Fibroblast of the conjunctiva (primary cell): ENCODE data around the gene SLC5A10.

Source experiments
- DNase-seq: peaks from one replicate; pipeline ENCODE4 v3.0.0-alpha.2; 2010; ENCODE audit warnings: low read depth

SLC5A10 gene

DNA sequence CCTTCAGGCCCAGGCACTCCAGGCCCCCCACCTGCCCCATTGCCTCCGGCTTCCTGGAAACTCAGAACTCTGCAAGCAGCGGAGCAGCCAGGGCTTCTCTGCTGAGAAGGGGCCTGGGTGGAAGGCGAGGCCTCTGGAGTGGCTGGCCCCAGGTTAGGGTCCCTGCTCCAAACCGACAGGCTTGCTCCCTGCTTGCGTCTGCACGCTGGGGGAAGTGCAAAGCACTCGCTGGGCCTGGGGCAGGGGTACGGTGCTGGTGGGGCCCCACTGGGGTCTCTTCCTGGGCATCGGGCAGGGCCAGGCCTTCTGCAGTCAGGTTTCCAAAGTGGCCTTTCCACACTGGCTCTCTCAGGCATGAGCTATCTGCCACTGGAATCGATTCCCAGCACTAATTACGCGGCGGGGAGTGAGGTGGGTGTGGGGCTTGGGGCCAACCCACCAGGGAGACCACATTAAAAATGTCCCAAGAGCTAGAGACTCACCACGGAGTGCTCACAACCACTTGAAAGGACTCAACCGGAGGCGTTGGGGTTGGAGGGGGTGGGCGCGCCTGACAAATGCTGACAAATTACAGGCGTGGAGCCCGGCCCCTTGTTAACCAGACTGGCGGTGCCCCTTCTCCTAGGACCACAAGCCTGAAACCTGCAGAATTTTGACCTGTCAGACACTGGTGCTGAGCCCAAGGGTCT, 34.7 kb downstream of the SLC5A10 start:
- DNase-seq: no peak

- DNase-seq: no peak
Measured at GRCh38 chr17:18987230-18987610, 35.3 kb downstream of the SLC5A10 start.

DNA sequence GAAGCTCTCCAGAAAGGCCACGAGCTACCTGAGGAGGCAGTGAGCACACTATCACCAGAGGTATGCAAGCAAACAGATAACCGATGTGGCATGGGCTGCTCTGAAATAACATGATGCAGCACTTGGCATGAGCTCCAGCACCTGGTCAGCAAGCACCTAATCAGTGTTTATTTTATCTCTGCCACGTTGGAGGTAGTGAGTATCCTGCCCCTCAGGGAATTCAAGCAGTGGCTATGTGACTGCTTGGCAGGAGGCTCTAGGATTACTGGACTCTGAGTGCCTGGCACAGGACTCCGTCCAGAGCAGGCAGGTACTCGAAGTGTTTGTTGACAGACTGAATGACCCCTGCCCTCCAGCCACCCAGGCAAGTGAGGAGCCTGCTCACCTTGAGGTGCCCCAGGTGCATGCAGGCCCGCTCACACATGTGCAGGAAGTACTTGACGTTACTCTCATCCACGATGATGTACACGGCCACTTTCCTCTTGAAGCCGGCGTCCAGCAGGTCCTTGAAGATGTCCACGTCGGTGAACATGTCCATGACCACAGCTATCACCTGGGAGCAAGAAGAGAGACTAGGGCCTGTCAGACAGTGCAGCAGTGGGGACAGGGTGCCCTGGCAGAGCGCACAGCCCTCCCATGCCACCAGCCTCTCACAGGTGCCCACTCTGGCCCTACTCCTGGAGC, 36.0 kb downstream of the SLC5A10 start:
- no peak for DNase-seq

DNA sequence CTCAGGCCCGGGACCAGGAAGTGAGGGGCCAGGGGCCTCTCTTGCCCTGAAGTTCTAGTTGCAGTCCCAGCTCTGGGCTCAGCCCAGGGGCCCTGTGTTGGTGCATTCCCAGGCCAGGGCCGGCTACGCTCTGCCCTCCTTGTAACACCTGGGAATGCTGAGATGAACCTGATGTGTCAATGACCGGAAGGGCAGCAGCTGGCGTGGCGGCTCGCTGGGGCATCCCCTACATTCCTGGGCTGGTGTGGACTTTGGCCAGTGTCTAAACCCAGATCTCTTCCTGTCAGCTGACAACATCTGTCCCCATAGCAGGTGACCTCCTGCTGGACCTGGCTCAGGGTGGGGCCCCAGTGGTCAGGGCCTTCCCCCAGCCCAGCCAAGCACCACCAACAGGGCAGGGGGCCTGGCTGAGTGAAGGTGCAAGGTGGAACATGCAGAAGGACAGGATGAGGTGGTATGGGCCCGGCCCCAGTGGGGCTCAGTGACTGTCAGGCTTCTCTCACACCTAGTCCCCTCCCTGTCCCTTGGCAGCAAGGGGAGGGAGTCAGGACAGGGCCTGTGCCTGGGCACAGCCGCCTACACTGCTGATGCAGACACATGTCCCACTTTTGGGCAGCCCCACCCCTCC, 36.7 kb downstream of the SLC5A10 start:
- no peak for DNase-seq

GRCh38 chr17:18990331-18990730, 38.4 kb downstream of the SLC5A10 start:
- no peak for DNase-seq

GRCh38 chr17:18991531-18992315, 39.8 kb downstream of the SLC5A10 start:
- no peak for DNase-seq

DNA sequence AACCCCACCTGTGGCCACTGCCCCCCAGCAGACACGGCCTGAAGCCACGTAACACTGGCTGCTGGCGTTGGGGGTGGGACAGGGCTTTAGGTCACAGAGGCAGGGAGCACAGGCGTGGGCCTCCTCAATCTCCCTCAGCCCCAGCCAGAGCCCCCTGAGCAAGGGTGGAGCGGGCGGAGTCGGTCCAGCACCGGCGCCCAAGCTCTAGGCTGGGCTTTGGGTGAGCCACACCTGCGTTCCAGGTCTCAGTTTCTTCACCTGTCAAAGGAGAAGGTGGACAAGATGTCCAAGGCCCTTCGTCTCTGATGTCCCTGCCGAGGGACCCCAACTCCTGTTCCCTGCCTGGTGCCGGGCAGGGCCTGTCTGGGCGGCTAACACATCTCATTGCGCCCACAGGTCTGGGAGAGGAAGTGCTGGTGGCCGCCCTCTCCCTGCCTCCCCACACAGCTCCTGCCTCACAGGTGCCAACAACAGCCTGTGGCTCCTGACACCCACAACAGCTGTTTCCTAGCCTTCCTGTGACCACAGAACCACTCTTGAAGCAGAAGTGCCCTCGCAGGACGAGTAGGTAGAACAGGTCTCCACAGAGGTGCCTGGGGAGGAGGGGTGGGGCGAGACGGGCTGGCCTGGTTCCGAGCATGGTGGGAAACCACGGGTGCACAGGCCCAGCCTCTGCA, 40.6 kb downstream of the SLC5A10 start:
- no peak for DNase-seq

GRCh38 chr17:18993905-18994526, 42.1 kb downstream of the SLC5A10 start:
- no peak for DNase-seq

- no peak for DNase-seq
Measured at GRCh38 chr17:18994631-18995030, 42.7 kb downstream of the SLC5A10 start.

DNA sequence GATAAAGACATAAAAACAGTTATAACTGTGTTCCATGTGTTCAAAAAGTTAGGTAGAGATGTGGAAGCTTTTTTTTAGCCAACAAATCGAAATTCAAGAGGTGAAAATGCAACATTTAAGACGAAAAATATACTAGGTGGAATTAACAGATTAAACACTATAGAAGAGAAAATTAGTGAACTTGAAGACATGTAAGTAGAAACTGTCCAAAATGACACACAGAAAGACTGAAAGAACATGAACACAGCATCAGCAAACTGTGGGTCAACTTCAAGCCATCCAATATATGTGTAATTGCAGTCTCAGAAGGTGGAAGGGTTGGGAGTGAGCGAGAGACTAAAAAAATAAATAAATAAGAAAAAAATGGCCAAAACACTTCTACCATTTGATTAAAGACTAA, 43.3 kb downstream of the SLC5A10 start:
- DNase-seq: no peak

DNA sequence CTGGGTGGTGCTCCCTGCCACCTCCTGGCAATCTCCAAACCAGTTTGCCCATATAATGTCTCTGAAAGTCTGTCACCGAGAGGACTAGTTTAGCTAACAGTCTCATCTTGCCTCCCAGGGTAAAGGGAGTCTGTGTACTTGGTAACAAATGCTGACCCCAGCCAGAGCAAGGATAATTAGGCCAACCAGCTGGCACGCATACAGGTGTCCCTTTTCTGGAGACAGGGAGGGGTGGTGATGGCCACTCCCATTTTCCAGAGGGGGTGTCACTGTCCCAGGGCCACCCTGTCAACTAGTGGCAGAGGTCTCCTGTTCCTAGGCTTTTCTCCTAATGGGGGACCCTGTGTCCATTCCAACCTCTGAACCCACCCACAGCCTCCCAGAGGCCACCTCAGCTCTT, 44.5 kb downstream of the SLC5A10 start:
- DNase-seq: no peak

GRCh38 chr17:18997650-18998196, 45.8 kb downstream of the SLC5A10 start:
- DNase-seq: no peak

DNA sequence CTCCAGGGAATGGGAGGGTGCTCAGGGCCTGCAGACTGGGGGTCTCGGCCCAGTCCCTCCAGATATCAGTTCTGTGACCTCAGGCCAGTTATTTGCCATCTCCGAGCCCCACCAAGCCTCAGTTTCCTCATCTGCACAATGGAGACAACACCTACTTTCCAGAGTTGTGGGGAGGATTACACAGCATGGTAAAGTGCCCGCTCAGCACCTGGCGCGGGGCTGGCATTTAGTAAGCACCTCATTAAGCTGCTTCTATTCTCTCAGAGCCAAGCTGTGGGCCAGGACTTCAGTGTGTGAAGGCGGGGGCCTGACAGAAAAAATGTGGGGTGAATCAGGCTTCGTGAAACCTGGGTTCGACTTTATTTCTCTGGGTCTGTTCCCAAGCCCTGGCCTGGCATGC, 47.4 kb downstream of the SLC5A10 start:
- DNase-seq: no peak

- no peak for DNase-seq
Measured at GRCh38 chr17:18999911-19000310, 47.9 kb downstream of the SLC5A10 start.

DNA sequence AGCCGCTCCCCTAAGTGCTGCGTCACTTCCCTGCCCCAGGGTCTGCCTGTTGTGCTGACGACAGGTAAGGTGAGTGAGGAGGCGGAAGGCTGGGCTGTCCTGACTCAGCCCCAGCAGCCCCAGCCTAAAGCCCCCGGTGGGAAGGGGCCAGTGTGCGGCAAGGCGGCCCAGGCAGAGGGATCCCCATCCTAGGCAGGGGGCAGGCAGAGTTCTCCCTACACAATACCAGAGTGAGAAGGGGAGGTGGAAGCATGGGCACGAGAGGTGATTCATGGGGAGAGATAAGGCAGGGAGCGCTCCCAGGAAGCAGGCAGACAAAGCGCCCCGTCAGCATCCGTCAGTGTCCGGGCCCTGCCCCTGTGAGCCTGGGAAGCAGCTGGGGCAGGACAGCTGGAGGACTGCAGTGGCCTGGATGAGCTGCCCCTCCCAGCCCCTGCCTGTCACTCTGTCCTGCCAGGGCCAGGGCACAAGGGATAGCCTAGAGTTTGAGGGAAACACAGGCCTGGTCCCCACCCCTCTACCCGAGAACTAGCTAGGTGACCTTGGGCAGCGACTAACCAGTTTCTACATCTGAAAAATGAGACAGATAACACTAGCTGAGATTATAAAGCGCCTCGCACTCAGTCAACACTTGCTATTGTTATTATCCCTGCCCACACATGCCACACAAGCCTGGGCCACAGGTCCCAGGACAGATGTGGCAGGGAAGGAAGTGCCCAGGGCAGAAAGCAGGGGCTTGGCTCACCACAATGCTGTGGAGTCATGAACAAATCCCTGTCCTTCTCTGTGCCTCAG, 48.8 kb downstream of the SLC5A10 start:
- no peak for DNase-seq

GRCh38 chr17:19001907-19002590, 50.1 kb downstream of the SLC5A10 start:
- no peak for DNase-seq

- no peak for DNase-seq
Measured at GRCh38 chr17:19002805-19003542, 51.0 kb downstream of the SLC5A10 start.

DNA sequence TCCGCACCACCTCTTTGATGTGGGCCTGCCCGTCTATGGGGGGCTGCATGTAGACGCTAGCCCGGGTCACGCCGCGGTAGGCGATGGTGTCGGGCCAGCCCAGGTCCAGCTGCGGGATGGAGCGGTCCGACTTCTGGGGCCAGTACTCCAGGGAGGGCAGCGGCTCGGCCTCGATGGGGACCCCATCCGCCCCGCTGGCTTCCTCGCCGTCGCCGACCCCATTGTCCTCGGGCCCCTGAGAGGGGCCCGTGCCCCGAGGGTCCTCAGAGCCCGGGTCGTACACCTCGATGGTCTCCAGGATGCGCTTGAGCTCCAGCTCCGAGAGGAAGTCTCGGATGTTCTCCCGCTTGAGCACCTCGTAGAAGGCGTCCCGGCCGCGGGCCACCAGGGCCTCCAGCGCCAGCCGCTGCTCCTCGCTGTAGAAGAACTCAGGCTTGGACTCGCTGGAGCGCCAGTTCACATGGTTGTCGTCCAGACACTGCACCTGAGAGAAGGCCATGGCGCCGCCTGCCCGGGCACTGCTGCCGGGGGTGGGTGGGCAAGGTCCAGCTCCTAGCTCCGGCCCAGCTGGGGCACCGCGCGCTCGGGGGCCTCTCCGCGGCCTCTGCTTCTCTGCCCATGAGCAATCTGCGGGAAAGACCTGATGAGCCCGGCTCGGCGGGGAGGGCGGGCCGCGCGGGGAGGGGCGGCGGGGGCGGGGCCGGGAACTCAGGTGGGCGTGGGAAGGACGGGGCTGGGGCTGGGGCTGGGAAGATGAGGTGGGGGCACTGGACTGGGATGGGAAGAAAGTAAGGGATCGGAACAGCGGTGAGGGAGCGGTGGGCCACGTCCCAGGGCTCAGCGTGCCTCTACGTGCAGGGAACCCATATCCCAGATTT, 51.8 kb downstream of the SLC5A10 start:
- no peak for DNase-seq
